CD14-positive monocyte (primary cell): ENCODE measurements around the gene CD79B. TPM values are rescaled to one million over a fixed set of nuclear protein-coding genes. Genes with fewer than 3 reads are reported as not detected.
A peak's percentile ranks its signal among the peaks of the same experiment; 100 is the strongest.

Experiments used
- DNase-seq, 3 donors: peaks; one replicate each; pipeline ENCODE4 v3.0.0-alpha.2; 2011 to 2022
- H2AFZ ChIP-seq: 2 replicates; pipeline ENCODE4 v1.6.0; 2012; ENCODE audit warnings: mild to moderate bottlenecking, low read depth, low read length, inconsistent platforms; ENCODE audit not compliant: insufficient read depth, poor library complexity, severe bottlenecking
- H3K27ac ChIP-seq, 2 donors: 1 replicate in 1 of 2; 2 replicates in 1 of 2; pipeline ENCODE4 v1.5.1; 2012 to 2013; ENCODE audit warnings: low read length in 2 of 2, control low read depth in 1 of 2, inconsistent platforms in 1 of 2, low read depth in 1 of 2, mild to moderate bottlenecking in 1 of 2
- H3K27me3 ChIP-seq, 2 donors: one replicate each; pipeline versions ENCODE4 v1.6.0 to v1.6.1; 2011 to 2013; ENCODE audit warnings: low read length in 2 of 2; ENCODE audit not compliant: control insufficient read depth in 2 of 2, insufficient read depth in 2 of 2
- H3K36me3 ChIP-seq, 2 donors: replicated peaks in 1 of 2; 1 replicate in 1 of 2; 2 replicates in 1 of 2; pipeline versions ENCODE4 v1.5.1 to v1.6.1; 2012 to 2013; ENCODE audit warnings: low read length in 2 of 2, control low read depth in 1 of 2, inconsistent platforms in 1 of 2, mild to moderate bottlenecking in 1 of 2; ENCODE audit not compliant: insufficient read depth in 2 of 2, control insufficient read depth in 1 of 2
- H3K4me1 ChIP-seq, 2 donors: 1 replicate in 1 of 2; 2 replicates in 1 of 2; pipeline versions ENCODE4 v1.5.1 to v1.6.1; 2012 to 2013; ENCODE audit warnings: low read length in 2 of 2, control low read depth in 1 of 2, inconsistent platforms in 1 of 2, mild to moderate bottlenecking in 1 of 2, moderate library complexity in 1 of 2; ENCODE audit not compliant: insufficient read depth in 2 of 2, control insufficient read depth in 1 of 2
- H3K4me2 ChIP-seq: replicated peaks from 2 replicates; pipeline ENCODE3; 2012; ENCODE audit warnings: low read length, moderate library complexity, mild to moderate bottlenecking; ENCODE audit not compliant: poor library complexity, severe bottlenecking; ENCODE audit errors: extremely low read depth
- H3K4me3 ChIP-seq, 3 experiments: fragments of 200-600 bp in 1 of 3; sonication (generic) in 1 of 3; replicated peaks in 1 of 3; 1 replicate in 2 of 3; 2 replicates in 1 of 3; pipeline ENCODE4 v1.5.1; 2011 to 2013; ENCODE audit warnings: low read length in 3 of 3, mild to moderate bottlenecking in 3 of 3, control low read depth in 2 of 3, low read depth in 2 of 3, inconsistent platforms in 1 of 3, moderate library complexity in 1 of 3
- H3K79me2 ChIP-seq: 2 replicates; pipeline ENCODE4 v1.6.0; 2012; ENCODE audit warnings: mild to moderate bottlenecking, control low read depth, inconsistent platforms, low read length, moderate library complexity; ENCODE audit not compliant: insufficient read depth
- H3K9ac ChIP-seq: 2 replicates; pipeline ENCODE4 v1.6.0; 2017; ENCODE audit warnings: low read length, mild to moderate bottlenecking; ENCODE audit not compliant: insufficient read depth, poor library complexity, severe bottlenecking
- H3K9me3 ChIP-seq, 2 donors: replicated peaks in 1 of 2; 1 replicate in 1 of 2; 2 replicates in 1 of 2; pipeline versions ENCODE4 v1.5.1 to v1.6.1; 2012 to 2013; ENCODE audit warnings: low read length in 2 of 2, control low read depth in 1 of 2; ENCODE audit not compliant: control insufficient read depth in 1 of 2, insufficient read depth in 1 of 2
- H4K20me1 ChIP-seq: 2 replicates; pipeline ENCODE4 v1.6.0; 2012; ENCODE audit warnings: mild to moderate bottlenecking, low read length, control low read depth, moderate library complexity; ENCODE audit not compliant: insufficient read depth
- H3K27ac Mint-ChIP-seq, 7 donors: one replicate each; pipeline ENCODE4 v1.8.0; 2020; ENCODE audit warnings: mild to moderate bottlenecking in 7 of 7, mixed read lengths in 7 of 7, moderate library complexity in 6 of 7, inconsistent platforms in 2 of 7
- H3K27me3 Mint-ChIP-seq, 3 donors: one replicate each; pipeline ENCODE4 v1.8.0; 2021 to 2022; ENCODE audit warnings: low read depth in 3 of 3, mild to moderate bottlenecking in 3 of 3, mixed read lengths in 3 of 3, moderate library complexity in 3 of 3, inconsistent platforms in 1 of 3
- H3K36me3 Mint-ChIP-seq, 2 donors: one replicate each; pipeline ENCODE4 v1.8.0; 2020; ENCODE audit warnings: mixed read lengths in 2 of 2, inconsistent platforms in 1 of 2, mild to moderate bottlenecking in 1 of 2
- H3K4me1 Mint-ChIP-seq: one replicate; pipeline ENCODE4 v1.8.0; 2020; ENCODE audit warnings: mild to moderate bottlenecking, mixed read lengths
- H3K4me3 Mint-ChIP-seq, 2 donors: one replicate each; pipeline ENCODE4 v1.8.0; 2020; ENCODE audit warnings: mild to moderate bottlenecking in 2 of 2, mixed read lengths in 2 of 2, moderate library complexity in 1 of 2
- H3K9me3 Mint-ChIP-seq, 7 donors: one replicate each; pipeline ENCODE4 v1.8.0; 2020 to 2022; ENCODE audit warnings: mixed read lengths in 7 of 7, mild to moderate bottlenecking in 6 of 7, moderate library complexity in 6 of 7, inconsistent platforms in 2 of 7
- WGBS: methylation state at CpG from one replicate; pipeline ENCODE4 v1.1.5; 2013; ENCODE audit warnings: missing lambda C conversion rate; ENCODE audit not compliant: insufficient coverage; 5-methylcytosine and 5-hydroxymethylcytosine counted together
- intact Hi-C, 2 donors: fragments of 100-400 bp; cut with micrococcal nuclease; formaldehyde crosslinking; loops; one replicate each; pipeline versions ENCODE4 v1.15.0 to v1.15.1; 2023
- polyA plus RNA-seq, 3 donors: library from polyadenylated mRNA; depleted of rRNA in 1 of 3; unstranded in 2 of 3; stranded (reverse) in 1 of 3; fragments of 300-500 nt in 2 of 3; fragments of >200 nt in 1 of 3; fragmentation: Illumina TruSeq in 2 of 3; gene quantifications; 1 replicate in 2 of 3; 2 replicates in 1 of 3; pipeline ENCODE4 v1.2.3, GENCODE V29; 2012 to 2021
- TF ChIP-seq, protein P1 (sequence below): fragments of 200-600 bp; IDR thresholded peaks from one replicate; pipeline ENCODE4 v1.8.0; 2022; ENCODE audit warnings: antibody characterized with exemption, mild to moderate bottlenecking

The CD79B gene
- polyA plus RNA-seq, 3 donors = 19.6 to 21.8 (median 20.9) TPM

DNA sequence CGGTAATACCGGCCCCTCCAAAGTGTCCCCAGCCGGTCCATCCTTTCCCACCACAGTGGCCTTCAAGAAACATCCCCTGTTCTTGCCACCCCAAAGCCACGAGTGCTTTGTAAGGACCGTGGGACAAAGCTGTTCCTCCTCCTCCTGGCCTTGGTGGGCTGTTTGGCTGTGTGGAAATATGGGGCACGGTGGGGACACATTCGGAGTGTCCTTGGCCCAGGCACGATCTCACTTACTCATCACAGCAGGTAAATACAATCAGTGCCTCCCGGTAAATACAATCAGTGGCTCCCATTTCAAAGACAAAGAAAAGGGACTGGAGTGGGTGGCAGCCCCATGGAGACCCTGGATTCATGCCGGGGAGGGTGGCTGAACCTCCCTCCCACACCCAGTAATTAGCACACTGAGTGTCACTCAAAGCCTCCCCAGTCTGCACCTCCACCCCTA, 30.2 kb upstream of the CD79B start:
- no peaks in the 10 kb centered on the region for H3K36me3 Mint-ChIP-seq
- H3K27me3 ChIP-seq = no peaks in the 10 kb centered on the region
- 100% methylated on average over 2 of the region's 10 CpGs for WGBS
- H3K4me3 ChIP-seq = no peak overlapping the region
- H3K27me3 Mint-ChIP-seq = peaks cover 0 to 5% (median 2%) of the 10 kb centered on the region in 3 donors
- no peak overlapping the region for H3K9ac ChIP-seq
- no peaks in the 10 kb centered on the region for H3K9me3 ChIP-seq
- H3K79me2 ChIP-seq = no peaks in the 10 kb centered on the region
- intact Hi-C loops = no loop called here
- H3K27ac Mint-ChIP-seq = peak overlapping the region in 2 of 7 donors; percentile 51 to 70
- no peak overlapping the region for H3K4me3 Mint-ChIP-seq
- TF ChIP-seq, protein P1, sequence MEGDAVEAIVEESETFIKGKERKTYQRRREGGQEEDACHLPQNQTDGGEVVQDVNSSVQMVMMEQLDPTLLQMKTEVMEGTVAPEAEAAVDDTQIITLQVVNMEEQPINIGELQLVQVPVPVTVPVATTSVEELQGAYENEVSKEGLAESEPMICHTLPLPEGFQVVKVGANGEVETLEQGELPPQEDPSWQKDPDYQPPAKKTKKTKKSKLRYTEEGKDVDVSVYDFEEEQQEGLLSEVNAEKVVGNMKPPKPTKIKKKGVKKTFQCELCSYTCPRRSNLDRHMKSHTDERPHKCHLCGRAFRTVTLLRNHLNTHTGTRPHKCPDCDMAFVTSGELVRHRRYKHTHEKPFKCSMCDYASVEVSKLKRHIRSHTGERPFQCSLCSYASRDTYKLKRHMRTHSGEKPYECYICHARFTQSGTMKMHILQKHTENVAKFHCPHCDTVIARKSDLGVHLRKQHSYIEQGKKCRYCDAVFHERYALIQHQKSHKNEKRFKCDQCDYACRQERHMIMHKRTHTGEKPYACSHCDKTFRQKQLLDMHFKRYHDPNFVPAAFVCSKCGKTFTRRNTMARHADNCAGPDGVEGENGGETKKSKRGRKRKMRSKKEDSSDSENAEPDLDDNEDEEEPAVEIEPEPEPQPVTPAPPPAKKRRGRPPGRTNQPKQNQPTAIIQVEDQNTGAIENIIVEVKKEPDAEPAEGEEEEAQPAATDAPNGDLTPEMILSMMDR = no peak
- H3K4me2 ChIP-seq = no peak overlapping the region
- DNase-seq = no peak
- H3K4me1 Mint-ChIP-seq = peaks cover 11% of the 10 kb centered on the region
- H4K20me1 ChIP-seq = no peaks in the 10 kb centered on the region
- peaks cover 10 to 14% of the 10 kb centered on the region in 2 donors for H3K4me1 ChIP-seq
- H3K36me3 ChIP-seq = no peaks in the 10 kb centered on the region
- H2AFZ ChIP-seq = no peak overlapping the region
- H3K27ac ChIP-seq = no peak overlapping the region
- peaks cover 0 to 3% (median 0%) of the 10 kb centered on the region in 7 donors for H3K9me3 Mint-ChIP-seq

DNA sequence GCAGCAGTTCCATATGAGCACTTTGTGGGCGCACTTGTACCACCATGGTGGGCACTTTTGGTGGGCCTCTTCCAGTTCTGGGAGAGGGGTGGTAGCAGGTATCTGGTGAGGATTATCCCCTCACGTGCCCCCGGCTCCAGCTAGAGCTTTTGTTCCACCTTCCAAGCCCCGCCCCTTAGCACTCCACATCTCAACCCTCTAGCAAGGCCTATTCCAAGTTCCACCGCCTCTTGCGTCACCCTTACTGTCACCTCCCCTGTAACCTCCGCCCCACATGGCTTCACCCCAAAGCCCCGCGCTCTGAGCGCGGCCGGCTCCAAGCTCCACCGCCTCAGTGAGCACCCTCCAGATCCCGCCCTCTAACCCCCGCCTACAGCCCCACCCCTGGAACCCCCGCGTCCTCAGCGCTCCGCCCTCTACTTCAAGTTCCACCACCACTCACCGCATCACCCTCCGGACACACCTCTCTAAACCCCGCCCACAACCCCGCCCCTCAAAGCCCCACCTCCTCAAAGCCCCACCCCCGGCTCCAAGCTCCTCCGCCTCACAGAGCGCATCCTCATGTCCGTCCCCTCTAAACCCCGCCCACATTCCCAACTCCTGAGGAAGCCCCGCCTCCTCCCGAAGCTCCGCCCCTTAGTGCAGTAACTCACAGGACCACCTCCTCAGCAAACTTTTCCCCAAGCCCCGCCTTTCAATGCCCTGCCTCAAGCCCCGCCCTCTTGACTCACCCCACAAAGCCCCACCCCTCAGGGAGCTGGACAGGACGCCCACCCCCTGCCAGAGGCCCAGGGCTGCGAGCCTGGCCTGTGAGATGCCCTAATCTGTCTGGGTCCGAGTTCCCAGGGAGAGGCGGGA, 29.5 kb upstream of the CD79B start:
- no peak overlapping the region for H3K9ac ChIP-seq
- no peaks in the 10 kb centered on the region for H3K27me3 ChIP-seq
- H3K4me3 ChIP-seq = peak overlapping the region; percentile 1 to 71 (median 1)
- peaks cover 10 to 14% of the 10 kb centered on the region in 2 donors for H3K4me1 ChIP-seq
- no peaks in the 10 kb centered on the region for H3K9me3 ChIP-seq
- no peaks in the 10 kb centered on the region for H3K36me3 Mint-ChIP-seq
- no peaks in the 10 kb centered on the region for H3K36me3 ChIP-seq
- no peaks in the 10 kb centered on the region for H4K20me1 ChIP-seq
- 36% methylated on average over 29 of the region's 37 CpGs for WGBS
- peak overlapping the region; percentile 76 for H3K4me2 ChIP-seq
- peaks cover 0 to 5% (median 0%) of the 10 kb centered on the region in 3 donors for H3K27me3 Mint-ChIP-seq
- DNase-seq = peak; percentile 64 to 74 (median 73)
- TF ChIP-seq, protein P1 = no peak
- peak overlapping the region; percentile 57 for H2AFZ ChIP-seq
- no peaks in the 10 kb centered on the region for H3K79me2 ChIP-seq
- peaks cover 9% of the 10 kb centered on the region for H3K4me1 Mint-ChIP-seq
- peak overlapping the region in 4 of 7 donors; percentile 71 to 87 (median 80) for H3K27ac Mint-ChIP-seq
- no peak overlapping the region for H3K27ac ChIP-seq
- H3K9me3 Mint-ChIP-seq = peaks cover 0 to 3% (median 0%) of the 10 kb centered on the region in 7 donors
- peak overlapping the region; percentile 82 to 92 for H3K4me3 Mint-ChIP-seq
- intact Hi-C loops = no loop called here
